Spinal cord (tissue), 10 donors: Measurements from ENCODE around the gene AFF3. TPM values are rescaled to one million over a fixed set of nuclear protein-coding genes. Genes with fewer than 3 reads are reported as not detected.
"Not testable (repeated sequence)": the region's sequence is repeated elsewhere in the genome, so short reads cannot be mapped to it uniquely, and the experiment has no call there.

Source experiments
- DNase-seq, 6 donors: peaks; one replicate each; pipeline versions ENCODE4 v3.0.0 to v3.0.0-alpha.2; 2013 to 2015; ENCODE audit warnings: low spot score in 6 of 6, low read depth in 4 of 6
- H3K27ac ChIP-seq: one replicate; pipeline ENCODE4 v1.5.1; 2013; ENCODE audit warnings: low read depth, low read length, control low read depth
- H3K27me3 ChIP-seq: one replicate; pipeline ENCODE4 v1.6.1; 2013; ENCODE audit warnings: low read length; ENCODE audit not compliant: control insufficient read depth, insufficient read depth
- H3K36me3 ChIP-seq: one replicate; pipeline ENCODE4 v1.6.1; 2013; ENCODE audit warnings: low read length; ENCODE audit not compliant: control insufficient read depth, insufficient read depth
- H3K4me1 ChIP-seq: one replicate; pipeline ENCODE4 v1.6.1; 2013; ENCODE audit warnings: low read length; ENCODE audit not compliant: control insufficient read depth, insufficient read depth
- H3K4me3 ChIP-seq: one replicate; pipeline ENCODE4 v1.5.1; 2013; ENCODE audit warnings: low read depth, low read length, control low read depth
- H3K9me3 ChIP-seq: one replicate; pipeline ENCODE4 v1.6.1; 2013; ENCODE audit warnings: low read length; ENCODE audit not compliant: control insufficient read depth, insufficient read depth
- WGBS: methylation state at CpG from one replicate; pipeline ENCODE4 v1.1.5; 2013; ENCODE audit warnings: missing lambda C conversion rate; ENCODE audit not compliant: insufficient coverage; 5-methylcytosine and 5-hydroxymethylcytosine counted together
- polyA plus RNA-seq, 2 donors: library from polyadenylated mRNA; unstranded; fragments of 120-200 nt; gene quantifications; one replicate each; pipeline ENCODE4 v1.2.1, GENCODE V29; 2013; ENCODE audit not compliant: insufficient read length in 2 of 2
- total RNA-seq, 2 donors: library from RNA; depleted of rRNA in 1 of 2; stranded (reverse); fragments of 120-200 nt in 1 of 2; fragments of >200 nt in 1 of 2; gene quantifications; one replicate each; pipeline versions ENCODE4 v1.2.3 to v1.2.4, GENCODE V29; 2013 to 2014
- donor health status: healthy.

AFF3 gene
- total and polyA plus RNA-seq, 4 donors: 31.5 to 44.6 (median 42.4) TPM

DNA sequence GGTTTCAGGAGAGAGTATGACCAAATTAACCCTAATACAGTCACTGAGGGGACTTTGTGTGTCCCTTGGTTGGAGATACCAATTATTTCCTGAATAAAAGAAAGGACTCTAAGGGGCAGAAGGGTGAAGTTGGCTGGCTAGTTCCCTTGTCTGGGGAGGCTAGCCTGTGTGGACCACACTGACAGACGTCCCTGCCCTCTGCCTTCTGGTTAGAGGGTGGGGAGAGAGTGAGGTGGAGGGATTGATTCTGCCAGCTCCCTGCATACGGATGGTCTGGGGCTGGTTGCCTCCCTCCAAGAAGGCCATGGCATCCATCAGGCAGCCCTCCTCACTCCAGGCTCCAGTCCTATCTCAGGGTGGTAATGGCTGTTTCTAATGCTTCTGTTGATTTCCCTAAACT, 37.4 kb upstream of the AFF3 start:
- no peak for DNase-seq
- no peak overlapping the region for H3K27ac ChIP-seq
- WGBS: 78% methylated on average over 1 of the region's 2 CpGs
- no peaks in the 10 kb centered on the region for H3K9me3 ChIP-seq
- no peaks in the 10 kb centered on the region for H3K27me3 ChIP-seq
- H3K36me3 ChIP-seq: no peaks in the 10 kb centered on the region
- no peak overlapping the region for H3K4me3 ChIP-seq
- H3K4me1 ChIP-seq: peaks cover 14% of the 10 kb centered on the region

- Histone ChIP-seq H3K4me3 (no peak overlapping the region), H3K27me3 (no peaks in the 10 kb centered on the region), H3K36me3 (no peaks in the 10 kb centered on the region), H3K27ac (no peak overlapping the region), H3K9me3 (no peaks in the 10 kb centered on the region), H3K4me1 (peaks cover 14% of the 10 kb centered on the region)
- whole genome bisulfite sequencing: 94% methylated on average over 2 of the region's 3 CpGs
- no peak for DNase-seq
Measured at GRCh38 chr2:100178864-100179263, 36.5 kb upstream of the AFF3 start.

GRCh38 chr2:100178085-100178788, 35.8 kb upstream of the AFF3 start:
- Histone ChIP-seq H3K27ac (no peak overlapping the region), H3K27me3 (no peaks in the 10 kb centered on the region), H3K36me3 (no peaks in the 10 kb centered on the region), H3K9me3 (no peaks in the 10 kb centered on the region), H3K4me3 (no peak overlapping the region), H3K4me1 (peaks cover 13% of the 10 kb centered on the region)
- WGBS: 50% methylated on average over 1 of the region's 8 CpGs
- DNase-seq: no peak

GRCh38 chr2:100176925-100177324, 34.5 kb upstream of the AFF3 start:
- DNase-seq: no peak
- H3K27me3 ChIP-seq: no peaks in the 10 kb centered on the region
- H3K27ac ChIP-seq: no peak overlapping the region
- H3K4me3 ChIP-seq: no peak overlapping the region
- peaks cover under 1% of the 10 kb centered on the region for H3K4me1 ChIP-seq
- 98% methylated on average over 4 of the region's 4 CpGs for WGBS
- no peaks in the 10 kb centered on the region for H3K36me3 ChIP-seq
- no peaks in the 10 kb centered on the region for H3K9me3 ChIP-seq

- no peaks in the 10 kb centered on the region for H3K27me3 ChIP-seq
- no peak overlapping the region for H3K27ac ChIP-seq
- no peak overlapping the region for H3K4me3 ChIP-seq
- H3K9me3 ChIP-seq: no peaks in the 10 kb centered on the region
- no peaks in the 10 kb centered on the region for H3K36me3 ChIP-seq
- DNase-seq: no peak
- no peaks in the 10 kb centered on the region for H3K4me1 ChIP-seq
- 37% methylated on average over 4 of the region's 6 CpGs for WGBS
Measured at GRCh38 chr2:100174026-100174431, 31.6 kb upstream of the AFF3 start.

DNA sequence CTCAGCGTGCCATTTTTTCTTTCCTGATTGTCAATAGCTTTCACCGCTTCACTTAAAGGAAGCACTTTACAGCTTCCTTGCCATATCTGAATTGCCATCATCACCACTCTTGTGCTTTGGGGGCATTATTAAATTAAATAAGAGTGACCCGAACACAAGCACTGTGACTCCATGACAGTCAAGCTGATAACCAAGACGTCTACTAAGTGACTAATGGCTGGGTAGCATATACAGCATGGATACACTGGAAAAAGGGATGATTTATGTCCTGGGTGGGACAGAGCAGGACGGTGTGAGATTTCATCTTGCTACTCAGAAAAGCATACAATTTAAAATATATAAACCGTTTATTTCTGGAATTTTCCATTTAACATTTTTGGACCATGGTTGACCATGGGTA, 24.3 kb upstream of the AFF3 start:
- WGBS: 93% methylated on average over 3 of the region's 6 CpGs
- no peaks in the 10 kb centered on the region for H3K4me1 ChIP-seq
- no peak for DNase-seq

GRCh38 chr2:100163605-100164004, 21.2 kb upstream of the AFF3 start:
- no peaks in the 10 kb centered on the region for H3K36me3 ChIP-seq
- no peaks in the 10 kb centered on the region for H3K4me1 ChIP-seq
- no peaks in the 10 kb centered on the region for H3K27me3 ChIP-seq
- H3K9me3 ChIP-seq: peaks cover 2% of the 10 kb centered on the region
- DNase-seq: no peak
- no peak overlapping the region for H3K4me3 ChIP-seq
- H3K27ac ChIP-seq: no peak overlapping the region

More for the DNA sequence above, 24.3 kb upstream of the AFF3 start:
- Histone ChIP-seq H3K4me3 (no peak overlapping the region), H3K36me3 (no peaks in the 10 kb centered on the region), H3K27me3 (no peaks in the 10 kb centered on the region), H3K9me3 (peaks cover 2% of the 10 kb centered on the region), H3K27ac (no peak overlapping the region)

- Histone ChIP-seq H3K4me1 (no peaks in the 10 kb centered on the region), H3K27me3 (no peaks in the 10 kb centered on the region), H3K4me3 (no peak overlapping the region), H3K27ac (no peak overlapping the region), H3K36me3 (no peaks in the 10 kb centered on the region), H3K9me3 (peaks cover 2% of the 10 kb centered on the region)
- peak in 4 of 6 donors; percentile 24 to 72 (median 30) for DNase-seq
Measured at GRCh38 chr2:100161945-100162620, 19.7 kb upstream of the AFF3 start.

- H3K9me3 ChIP-seq: peaks cover 2% of the 10 kb centered on the region
- DNase-seq: peak in 1 of 6 donors; percentile 25
- H3K27ac ChIP-seq: no peak overlapping the region
Measured at GRCh38 chr2:100160396-100160795, 18.0 kb upstream of the AFF3 start.

DNA sequence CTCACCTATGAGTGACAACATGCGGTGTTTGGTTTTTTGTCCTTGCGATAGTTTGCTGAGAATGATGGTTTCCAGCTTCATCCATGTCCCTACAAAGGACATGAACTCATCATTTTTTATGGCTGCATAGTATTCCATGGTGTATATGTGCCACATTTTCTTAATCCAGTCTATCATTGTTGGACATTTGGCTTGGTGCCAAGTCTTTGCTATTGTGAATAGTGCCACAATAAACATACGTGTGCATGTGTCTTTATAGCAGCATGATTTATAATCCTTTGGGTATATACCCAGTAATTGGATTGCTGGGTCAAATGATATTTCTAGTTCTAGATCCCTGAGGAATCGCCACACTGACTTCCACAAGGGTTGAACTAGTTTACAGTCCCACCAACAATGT, 9.4 kb upstream of the AFF3 start:
- H3K27me3 ChIP-seq, H3K9me3 ChIP-seq, H3K27ac ChIP-seq, H3K4me3 ChIP-seq, H3K4me1 ChIP-seq, H3K36me3 ChIP-seq, DNase-seq: not testable (repeated sequence)
- WGBS: no CpG with 5 or more reads among the region's 4 CpGs

More at GRCh38 chr2:100160396-100160795, 18.0 kb upstream of the AFF3 start:
- Histone ChIP-seq H3K4me3 (no peak overlapping the region), H3K36me3 (no peaks in the 10 kb centered on the region), H3K27me3 (no peaks in the 10 kb centered on the region), H3K4me1 (no peaks in the 10 kb centered on the region)
- no CpG with 5 or more reads among the region's 1 CpG for WGBS
